Effector CD8-positive, alpha-beta T cell (primary cell): ENCODE measurements around the gene OR52H1.
"Not testable (repeated sequence)": the region's sequence is repeated elsewhere in the genome, so short reads cannot be mapped to it uniquely, and the experiment has no call there.

Experiments
- DNase-seq: peaks from one replicate; lab custom pipeline; 2025; lab: John Stamatoyannopoulos, UW
- total RNA-seq, 4 experiments: gene quantifications; one replicate each; lab custom pipeline; 2026; lab: John Stamatoyannopoulos, UW

OR52H1 gene
- 0 to 0.49 (median 0.04) reads per million in 4 experiments for total RNA-seq

DNA sequence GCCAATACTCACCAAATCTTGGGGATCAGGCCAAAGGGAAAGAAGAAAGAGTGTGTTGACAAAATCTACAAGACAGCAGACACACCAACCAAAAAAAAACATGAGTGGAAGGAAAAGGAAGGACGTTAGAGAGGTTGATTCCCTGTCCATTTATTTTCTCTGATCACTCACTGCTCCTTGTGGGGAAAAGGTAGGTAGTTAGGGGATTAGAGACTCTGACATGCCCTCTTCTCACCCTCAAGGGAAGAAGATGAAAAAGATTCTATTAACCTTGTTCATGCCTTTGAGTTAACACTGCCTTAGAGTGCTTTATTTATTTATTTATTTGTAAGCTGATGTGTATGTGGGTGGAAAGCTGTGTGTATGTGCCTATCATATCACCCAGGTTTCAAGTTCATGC, at the start of gene OR52H1:
Gene OR52H1 (minus strand): TSS at position 101 of the 400 bp plus-strand sequence. CDS start 3,035 bp downstream, outside the sequence.
- DNase-seq, result no peak

DNA sequence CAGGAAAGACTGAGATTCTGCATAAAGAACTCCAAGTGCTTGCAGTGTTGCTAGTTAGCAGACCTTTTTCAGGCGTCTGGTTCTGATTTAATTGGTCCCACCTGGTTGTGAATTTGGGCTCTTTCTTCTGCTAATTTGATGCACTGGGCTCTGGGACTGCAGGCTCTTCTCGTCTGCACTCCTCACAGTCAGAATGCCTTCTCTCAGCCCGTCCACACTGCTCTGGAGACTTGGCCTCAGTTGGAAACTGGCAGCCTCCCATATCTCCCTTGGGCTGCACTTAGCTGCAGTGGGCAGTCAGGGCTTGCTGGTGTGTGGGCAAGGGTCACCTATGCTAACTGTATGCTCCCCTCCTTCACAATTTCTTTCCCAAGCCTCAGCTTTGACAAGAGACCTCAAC, 49.6 kb upstream of the OR52H1 start:
- DNase-seq, result no peak

DNA sequence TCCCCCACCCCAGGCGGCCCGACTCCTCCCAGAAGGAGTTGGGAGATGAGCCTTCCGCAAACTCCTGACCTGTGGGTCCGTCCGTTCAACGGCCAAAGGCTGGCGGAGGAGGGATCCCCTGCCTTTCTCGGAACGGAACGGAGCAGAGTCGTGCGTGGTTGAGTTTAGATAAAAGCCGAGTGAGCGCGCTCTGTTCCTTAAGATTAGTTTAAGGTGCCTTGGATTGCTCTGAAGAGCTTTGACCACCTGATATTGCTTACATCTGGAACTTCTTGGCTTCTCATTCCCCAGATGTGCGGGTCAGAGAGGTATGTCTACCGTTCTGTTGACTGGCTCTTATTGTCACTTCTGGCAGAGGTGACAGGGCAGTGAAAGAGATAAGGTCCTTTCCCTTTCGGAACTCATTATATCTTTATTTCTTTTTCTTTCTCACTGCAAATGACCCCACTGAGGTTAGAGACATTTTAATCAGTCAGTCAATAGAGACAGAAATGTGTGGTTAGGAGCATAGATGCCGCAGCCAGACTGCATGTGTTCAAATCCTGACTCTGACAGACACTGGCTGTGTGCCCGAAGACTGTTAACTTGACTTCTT, 48.4 kb upstream of the OR52H1 start, which contains the start of gene TRIM6:
Gene TRIM6 (plus strand): TSS at position 31 of the 595 bp plus-strand sequence. CDS start 261 bp downstream, at position 292.
- DNase-seq, result no peak

GRCh38 chr11:5593146-5593545, 44.8 kb upstream of the OR52H1 start:
- no peak for DNase-seq

- no peak for DNase-seq
Observed at GRCh38 chr11:5592615-5593014, 44.3 kb upstream of the OR52H1 start.

DNA sequence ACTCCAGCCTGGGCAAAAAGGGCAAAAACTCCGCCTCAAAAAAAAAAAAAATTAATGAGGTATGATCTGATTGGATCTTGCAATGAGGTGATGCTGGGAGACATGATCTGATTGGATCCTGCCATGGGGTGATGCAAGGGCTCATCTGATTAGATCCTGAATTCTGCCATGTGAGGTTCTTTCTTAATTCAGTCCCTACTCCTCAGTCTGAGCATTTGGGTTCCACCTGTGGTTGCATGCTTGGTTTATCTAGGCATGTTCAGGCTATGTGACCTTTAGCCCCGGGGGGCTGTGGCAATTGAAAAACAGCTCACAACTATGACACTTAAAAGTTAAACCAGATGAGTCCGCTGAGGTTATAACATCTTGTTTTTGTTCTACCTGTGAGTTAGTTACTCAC, 43.3 kb upstream of the OR52H1 start:
- no peak for DNase-seq

DNA sequence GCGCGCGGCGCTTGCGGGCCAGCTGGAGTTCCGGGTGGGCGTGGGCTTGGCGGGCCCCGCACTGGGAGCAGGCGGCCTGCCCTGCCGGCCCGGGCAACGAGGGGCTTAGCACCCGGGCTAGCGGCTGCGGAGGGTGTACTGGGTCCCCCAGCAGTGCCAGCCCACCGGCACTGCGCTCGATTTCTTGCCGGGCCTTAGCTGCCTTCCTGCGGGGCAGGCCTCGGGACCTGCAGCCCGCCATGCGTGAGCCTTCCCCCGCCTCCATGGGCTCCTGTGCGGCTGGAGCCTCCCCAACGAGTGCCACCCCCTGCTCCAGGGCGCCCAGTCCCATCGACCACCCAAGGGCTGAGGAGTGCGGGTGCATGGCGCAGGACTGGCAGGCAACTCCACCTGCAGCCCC, 41.6 kb upstream of the OR52H1 start:
- DNase-seq, result not testable (repeated sequence)

DNA sequence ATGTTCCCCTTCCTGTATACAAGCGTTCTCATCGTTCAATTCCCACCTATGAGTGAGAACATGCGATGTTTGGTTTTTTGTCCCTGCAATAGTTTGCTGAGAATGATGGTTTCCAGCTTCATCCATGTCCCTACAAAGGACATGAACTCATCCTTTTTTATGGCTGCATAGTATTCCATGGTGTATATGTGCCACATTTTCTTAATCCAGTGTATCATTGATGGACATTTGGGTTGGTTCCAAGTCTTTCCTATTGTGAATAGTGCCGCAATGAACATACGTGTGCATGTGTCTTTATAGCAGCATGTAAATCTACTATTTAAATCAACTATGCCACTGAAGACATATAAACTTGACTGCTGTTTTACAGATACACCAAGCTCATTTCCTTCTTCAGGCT, 36.1 kb upstream of the OR52H1 start:
- not testable (repeated sequence) for DNase-seq

DNA sequence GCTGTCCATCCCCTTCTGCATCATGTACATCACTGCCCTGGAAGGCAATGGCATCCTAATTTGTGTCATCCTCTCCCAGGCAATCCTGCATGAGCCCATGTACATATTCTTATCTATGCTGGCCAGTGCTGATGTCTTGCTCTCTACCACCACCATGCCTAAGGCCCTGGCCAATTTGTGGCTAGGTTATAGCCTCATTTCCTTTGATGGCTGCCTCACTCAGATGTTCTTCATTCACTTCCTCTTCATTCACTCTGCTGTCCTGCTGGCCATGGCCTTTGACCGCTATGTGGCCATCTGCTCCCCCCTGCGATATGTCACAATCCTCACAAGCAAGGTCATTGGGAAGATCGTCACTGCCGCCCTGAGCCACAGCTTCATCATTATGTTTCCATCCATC, 32.7 kb upstream of the OR52H1 start:
- no peak for DNase-seq

- no peak for DNase-seq
Observed at GRCh38 chr11:5580577-5580976, 32.2 kb upstream of the OR52H1 start, which contains the start of gene OR52B6. TSS of gene OR52B6 (plus strand) at chr11:5580877. CDS start at chr11:5580877, 0 bp downstream.

DNA sequence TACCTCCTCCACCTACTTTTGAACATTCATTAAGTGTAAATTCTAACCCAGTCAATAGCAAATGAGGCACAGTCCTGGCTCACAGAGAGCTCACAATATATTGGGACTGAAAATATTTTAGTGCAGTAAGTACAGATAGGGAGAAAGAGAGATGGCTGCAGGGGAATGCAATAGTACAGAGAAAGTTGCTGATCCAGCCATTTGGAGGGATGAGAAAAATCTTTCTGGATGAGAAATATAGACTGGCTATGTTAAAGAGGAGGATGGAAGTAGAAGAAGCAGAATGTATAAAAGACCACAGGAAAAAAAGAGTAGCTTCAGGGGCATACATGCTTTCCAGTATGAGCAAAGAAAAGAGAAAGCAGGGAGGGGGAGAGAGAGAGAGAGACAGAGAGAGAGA, 28.8 kb upstream of the OR52H1 start:
- DNase-seq, result no peak

DNA sequence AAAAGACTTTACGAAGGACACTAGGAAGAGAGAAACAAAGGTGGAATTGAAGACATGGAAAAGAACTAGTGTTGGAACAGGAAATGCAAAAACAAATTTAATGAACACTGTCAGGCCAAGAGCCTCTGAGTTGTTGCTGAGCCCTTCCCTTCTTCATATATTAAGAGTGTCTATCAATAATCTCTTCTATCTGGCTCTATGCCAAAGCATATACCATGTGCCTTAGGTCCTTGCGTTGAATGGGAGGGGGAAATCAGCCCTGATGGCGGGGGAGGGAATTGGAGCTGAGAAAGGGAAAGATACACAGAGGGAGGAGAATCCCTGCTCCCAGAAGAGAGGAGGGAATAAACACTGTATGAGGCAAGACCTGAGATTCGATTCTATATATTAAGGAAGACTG, 26.8 kb upstream of the OR52H1 start:
- DNase-seq, result no peak

- no peak for DNase-seq
Observed at GRCh38 chr11:5574654-5575053, 26.3 kb upstream of the OR52H1 start.

- no peak for DNase-seq
Observed at GRCh38 chr11:5564259-5565019, 16.1 kb upstream of the OR52H1 start.

DNA sequence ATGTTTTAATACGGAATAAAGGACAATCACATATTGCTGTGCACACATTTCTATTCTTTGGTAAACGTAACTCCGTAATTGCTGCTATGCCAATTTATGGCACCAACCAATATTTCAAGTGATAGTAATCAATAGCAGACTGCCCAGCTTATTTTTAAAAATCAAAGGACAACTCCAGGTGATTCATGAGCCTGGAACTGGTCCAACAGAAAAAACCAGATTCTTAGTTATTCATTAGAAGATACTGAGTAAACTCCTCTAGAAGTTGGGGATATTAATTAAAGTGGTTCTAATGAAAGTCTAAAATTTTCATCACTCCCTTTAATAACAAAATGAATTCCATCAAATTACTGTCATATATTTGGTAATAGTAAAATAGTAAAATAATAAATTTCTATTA, 9.4 kb upstream of the OR52H1 start:
- no peak for DNase-seq

DNA sequence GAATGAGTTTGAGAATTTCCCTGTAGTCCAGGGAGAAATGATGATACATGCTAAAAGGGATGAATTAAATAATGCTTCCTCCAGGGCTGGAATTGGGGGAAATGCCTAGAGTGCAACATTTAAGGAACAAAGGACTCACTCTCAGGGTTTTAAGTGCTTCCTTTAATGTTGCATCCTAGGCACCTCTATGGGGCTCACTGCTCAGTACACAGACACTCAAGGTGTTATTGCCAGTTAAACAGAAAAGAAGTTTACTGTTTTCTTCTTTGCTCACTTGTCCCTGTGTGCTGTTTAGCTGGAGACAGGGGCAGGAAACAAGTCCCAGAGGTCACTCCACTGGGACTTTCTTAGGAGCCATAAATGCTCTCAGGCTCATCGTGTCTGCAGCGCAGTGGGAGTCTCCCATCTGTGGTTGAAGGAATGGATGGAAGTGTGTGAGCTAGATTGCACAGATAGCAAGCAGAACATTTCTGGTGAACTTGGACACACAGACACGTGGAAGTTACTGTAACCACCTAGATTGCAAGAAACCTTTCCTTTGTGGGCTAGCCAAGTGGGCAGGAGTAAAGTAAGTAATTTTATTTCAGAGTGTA, 8.4 kb upstream of the OR52H1 start:
- no peak for DNase-seq

DNA sequence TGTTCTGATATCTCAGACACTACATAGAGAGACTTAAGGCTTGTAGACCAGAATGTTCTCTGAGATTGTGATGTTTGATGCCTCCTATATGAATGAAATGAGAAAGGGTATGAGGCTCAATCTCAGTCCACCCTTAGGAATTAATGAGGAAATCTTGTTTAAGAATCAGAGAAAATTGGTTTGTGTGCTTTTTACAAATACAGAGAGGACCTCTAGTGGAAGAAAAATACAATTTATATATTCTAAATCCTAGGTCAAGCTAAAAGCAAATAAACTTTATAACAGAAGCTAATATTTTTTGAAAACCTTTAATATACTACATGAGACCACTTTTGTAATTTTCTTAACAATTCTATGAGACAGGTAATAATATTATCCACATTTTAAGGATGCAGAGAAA, 5.0 kb upstream of the OR52H1 start:
- DNase-seq, result no peak

DNA sequence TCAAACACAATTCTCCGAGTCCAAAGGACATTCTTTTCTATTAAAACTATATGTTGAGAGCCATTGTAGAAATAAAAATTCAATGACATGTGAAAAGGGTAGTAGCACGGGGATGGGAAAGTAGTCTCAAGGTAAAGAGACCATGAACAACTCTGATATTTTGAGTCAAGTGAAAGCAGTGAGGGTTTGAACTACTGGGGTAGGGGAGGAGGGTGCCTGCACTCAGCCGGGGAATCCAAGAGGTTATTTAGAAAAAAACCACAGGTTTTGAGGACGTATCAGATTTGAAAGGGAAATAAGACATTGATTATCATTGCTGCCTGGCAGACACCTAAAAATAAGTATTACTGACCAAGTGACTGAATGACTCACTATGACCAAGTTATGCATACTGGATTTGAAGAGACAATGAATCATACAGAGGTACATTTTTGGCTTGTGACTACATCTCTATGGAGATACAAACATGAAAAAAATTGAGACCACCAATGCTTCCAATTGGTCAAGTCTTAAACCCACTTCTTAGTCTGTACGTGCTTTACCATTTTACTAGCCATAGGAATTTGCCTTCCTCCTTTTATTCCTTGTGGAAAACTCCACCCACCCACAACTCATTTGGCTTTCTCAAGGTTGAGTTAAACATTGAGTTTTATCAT, 2.2 kb upstream of the OR52H1 start:
- DNase-seq, result no peak

DNA sequence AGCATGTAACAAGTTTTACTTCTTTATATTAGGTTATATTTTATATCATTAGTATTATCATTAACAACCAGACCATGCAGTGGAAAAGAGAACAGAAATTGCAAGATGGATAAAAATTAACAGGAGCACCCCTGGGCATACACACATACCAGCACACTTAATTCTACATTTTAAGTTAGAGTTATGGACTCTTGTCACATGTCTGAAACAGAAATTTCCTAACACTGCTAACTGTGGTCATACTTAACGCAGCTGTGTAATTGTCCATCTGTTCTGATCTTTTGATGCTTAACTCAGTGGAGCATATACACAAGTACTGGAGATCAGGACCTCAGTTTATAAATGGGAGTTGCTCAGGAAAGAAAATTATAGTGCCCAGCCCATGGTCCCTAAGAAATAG, 358 bp downstream of the OR52H1 start:
- DNase-seq, result no peak

DNA sequence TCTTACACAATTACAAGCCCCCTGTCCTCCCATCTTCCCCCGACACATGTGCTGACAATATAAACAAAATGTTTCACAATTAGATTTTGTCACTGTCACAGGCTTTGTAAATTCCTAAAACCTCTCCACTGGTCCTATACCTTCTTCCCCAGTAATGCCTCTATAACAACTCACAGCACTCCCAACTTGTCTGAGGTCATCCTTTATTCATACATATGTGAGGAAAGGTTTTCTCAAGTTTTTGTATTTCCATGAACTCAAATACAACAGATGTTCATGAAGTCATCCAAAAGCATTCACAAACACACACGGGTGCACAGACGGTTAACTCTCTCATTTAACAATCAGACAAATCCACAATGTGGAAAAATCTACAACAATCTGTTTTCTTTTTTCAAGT, 1.9 kb downstream of the OR52H1 start:
- no peak for DNase-seq

GRCh38 chr11:5541427-5541826, 6.9 kb downstream of the OR52H1 start:
- DNase-seq, result no peak

DNA sequence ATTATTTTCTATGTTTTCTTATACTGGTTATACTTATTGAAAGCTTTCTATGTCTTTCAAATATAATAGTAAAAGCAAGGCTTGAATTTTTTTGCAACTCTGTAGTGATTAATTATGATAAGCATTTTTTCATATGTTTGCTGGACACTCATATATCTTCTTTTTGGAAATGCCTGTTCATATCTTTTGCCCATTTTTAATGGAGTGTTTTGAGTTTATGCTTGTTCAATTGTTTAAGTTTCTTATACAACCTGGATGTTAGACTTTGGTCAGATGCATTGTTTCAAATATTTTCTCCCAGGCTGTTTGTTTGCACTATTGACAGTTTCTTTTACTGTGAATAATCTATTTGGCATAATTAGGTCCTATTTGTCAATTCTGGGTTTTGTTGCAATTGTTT, 11.9 kb downstream of the OR52H1 start:
- DNase-seq, result no peak
